DMS153 treated with DMSO at 0.1 percent for 48 hours (cell line): ENCODE measurements around the gene CHST12.
A peak's percentile ranks its signal among the peaks of the same experiment; 100 is the strongest.
"Not testable (repeated sequence)": the region's sequence is repeated elsewhere in the genome, so short reads cannot be mapped to it uniquely, and the experiment has no call there.

ENCODE experiments used
- DNase-seq: peaks from one replicate; lab custom pipeline; 2025; ENCODE audit not compliant: unreplicated experiment; lab: John Stamatoyannopoulos, UW

Gene CHST12

DNA sequence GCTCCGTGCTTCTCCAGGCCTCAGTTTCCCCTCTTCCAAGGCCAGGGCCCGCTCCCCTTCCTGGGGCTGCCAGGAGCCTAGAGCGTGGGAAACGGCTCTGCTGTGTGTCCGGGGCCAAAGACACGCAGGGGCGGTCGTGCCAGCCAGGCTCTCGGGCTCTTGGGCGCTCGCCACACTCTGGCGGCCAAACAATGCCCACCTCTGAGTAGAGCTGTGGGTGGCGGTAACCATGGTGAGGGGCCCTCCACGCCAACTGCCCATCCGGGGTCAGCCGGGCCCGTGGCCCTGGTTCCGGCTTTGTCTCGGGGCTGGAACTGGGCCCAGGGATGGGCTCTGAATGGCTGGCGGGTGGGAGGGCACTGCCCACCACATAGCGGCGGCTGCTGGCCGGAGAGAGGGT lies 56.8 kb downstream of the CHST12 start:
- DNase-seq, result no peak

DNA sequence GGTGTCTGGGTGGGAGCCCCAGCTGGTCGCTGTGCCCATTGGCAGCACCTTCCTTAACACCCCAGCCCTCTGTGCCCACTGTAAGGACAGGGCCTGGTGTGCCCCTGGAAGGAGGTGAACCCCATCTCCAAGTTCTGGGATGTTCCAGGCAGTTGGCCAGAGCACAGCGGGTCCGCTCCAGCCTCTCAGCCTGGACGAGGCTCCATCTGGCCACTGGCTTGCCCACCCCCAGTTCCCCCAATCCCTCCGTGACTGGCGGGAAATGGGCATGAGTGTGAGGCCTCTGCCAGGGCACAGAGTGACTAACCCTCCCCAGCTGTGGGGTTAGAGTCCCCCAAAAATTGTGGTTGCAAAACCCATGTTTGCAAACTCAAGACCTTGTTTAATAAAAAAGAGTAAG lies 57.2 kb downstream of the CHST12 start:
- no peak for DNase-seq

DNA sequence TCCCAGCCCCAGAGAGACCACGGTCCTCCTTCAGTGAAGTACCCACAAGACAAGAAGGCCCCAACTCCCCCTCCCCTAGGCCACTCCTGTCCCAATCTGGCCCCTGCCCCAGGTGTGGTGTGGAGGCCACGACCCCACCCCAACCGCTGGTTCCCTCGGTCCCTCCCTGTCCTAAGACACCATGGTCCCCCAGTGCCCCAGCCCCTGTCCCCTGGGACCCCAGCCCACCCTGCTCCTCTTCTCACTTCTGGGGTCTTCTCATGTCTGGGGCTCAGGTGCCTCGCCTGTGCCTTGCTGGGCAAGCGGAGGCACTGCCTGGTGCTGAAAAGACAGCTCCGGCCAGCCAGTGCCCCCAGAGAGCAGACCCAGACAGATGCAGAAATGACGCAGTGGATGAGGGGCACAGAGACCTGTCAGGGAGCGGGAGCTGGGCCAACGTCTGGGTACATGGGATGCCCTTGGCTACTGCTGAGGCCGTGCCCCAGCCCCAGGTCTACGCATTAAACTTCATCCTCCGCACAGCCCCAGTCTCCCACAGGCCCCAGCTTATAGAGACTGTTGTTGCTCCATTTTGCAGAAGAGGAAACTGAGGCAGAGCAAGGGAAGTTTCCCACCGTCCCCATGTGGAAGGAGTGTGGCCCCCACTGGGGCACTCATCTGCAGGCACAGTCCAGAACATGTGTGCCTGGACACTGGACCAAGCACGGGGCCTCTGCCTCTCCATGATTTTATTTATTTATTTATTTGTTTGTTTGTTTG lies 58.0 kb downstream of the CHST12 start:
- DNase-seq, result no peak

DNA sequence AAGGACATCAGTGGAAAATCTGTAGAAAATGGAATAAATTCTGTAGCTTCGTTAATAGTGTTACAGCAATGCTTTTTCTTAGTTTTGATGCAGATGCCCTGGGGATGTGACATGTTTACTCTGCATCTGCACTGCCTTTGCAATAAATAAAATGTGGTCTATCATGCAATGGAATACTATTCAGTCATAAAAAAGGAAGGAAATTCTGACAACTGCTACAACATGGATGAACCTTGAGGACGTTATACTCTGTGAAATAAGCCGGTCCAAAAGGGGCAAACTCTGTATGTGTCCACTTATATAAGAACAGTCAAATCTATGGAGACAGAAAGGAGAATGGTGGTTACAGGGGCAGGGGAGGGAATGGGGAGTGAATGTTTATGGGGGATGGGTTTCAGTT lies 59.3 kb downstream of the CHST12 start:
- no peak for DNase-seq

DNA sequence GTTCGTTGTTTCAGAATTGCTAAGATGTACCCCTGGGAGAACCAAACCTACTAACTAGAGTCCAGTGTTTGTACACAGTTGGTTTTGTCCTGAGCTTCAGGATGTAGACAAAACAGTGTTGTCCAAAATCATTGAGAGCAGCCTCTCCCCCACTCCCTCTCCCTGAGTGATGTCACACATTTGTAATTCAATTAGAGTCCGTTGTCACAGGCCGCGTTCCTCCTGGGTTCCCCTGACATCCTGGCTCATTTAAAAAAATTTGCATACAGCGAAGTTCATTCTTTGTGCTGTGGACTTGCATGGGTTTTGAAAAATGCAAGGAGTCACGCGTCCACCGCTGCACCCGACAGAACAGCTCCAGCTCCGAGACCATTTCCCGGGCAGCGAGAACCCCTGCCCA lies 62.5 kb downstream of the CHST12 start:
- DNase-seq, result no peak

DNA sequence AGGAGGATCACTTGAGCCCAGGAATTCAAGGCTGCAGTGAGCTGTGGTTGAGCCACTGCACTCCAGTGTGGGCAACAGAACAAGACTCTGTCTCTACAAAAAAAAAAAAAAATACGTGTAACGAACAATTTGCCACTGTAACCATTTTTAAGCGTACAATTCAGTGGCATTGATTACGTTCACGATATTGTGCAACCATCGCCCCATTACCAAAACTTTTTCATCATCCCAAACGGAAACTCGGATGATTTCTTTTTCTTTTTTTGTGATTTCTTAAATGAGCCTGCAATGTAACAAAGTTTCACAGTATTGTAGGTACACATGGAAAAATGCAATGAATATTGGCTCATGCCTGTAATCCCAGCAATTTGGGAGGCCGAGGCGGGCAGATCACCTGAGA lies 63.3 kb downstream of the CHST12 start:
- DNase-seq, result no peak

DNA sequence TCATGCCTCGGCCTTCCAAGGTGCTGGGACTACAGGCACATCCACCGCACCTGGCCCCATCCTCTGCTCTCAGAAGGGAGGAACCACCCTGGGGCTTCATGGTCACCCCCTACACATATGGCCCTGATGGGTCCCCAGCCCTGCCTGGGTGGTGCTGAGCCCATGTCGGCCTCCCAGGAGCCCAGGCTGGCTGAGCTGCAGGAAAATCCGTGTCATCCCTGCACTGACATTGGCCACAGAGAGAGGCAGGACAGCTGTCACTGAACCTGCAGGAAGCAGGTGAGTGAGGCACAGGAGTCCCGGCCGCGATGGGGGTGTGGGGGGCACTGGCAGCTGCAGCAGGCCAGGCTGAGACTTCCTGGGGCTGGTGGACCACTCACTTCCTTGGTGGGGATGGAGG lies 64.8 kb downstream of the CHST12 start:
- DNase-seq, result no peak

DNA sequence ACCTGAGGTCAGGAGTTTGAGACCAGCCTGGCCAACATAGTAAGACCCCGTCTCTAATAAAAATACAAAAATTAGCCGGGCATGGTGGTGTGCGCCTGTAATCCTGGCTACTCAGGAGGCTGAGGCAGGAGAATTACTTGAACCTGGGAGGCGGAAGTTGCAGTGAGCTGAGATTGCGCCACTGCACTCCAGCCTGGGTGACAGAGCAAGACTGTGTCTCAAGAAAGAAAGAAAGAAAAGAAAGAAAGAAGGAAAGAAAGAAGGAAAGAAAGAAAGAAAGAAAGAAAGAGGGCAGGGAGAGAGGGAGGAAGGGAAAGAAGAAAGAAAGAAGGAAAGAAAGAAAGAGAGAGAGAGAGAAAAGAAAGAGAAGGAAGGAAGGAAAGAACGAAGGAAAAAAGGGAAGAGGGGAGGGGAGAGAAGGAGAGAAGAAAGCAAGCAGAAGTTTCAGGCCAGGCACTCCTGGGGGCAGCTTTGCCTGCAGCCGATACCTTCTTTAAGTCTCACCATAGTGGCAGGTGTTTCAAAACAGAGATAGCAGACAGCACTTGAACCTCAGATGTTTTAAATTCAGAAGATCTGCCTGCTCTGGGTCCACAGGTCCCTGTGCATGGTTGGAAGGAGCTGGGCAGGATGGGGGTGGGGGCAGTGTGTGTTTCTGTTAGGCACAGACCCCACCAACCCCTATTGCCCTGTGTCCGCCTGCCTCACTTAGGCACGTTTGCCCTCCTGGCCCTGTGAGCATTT lies 66.2 kb downstream of the CHST12 start:
- not testable (repeated sequence) for DNase-seq

DNA sequence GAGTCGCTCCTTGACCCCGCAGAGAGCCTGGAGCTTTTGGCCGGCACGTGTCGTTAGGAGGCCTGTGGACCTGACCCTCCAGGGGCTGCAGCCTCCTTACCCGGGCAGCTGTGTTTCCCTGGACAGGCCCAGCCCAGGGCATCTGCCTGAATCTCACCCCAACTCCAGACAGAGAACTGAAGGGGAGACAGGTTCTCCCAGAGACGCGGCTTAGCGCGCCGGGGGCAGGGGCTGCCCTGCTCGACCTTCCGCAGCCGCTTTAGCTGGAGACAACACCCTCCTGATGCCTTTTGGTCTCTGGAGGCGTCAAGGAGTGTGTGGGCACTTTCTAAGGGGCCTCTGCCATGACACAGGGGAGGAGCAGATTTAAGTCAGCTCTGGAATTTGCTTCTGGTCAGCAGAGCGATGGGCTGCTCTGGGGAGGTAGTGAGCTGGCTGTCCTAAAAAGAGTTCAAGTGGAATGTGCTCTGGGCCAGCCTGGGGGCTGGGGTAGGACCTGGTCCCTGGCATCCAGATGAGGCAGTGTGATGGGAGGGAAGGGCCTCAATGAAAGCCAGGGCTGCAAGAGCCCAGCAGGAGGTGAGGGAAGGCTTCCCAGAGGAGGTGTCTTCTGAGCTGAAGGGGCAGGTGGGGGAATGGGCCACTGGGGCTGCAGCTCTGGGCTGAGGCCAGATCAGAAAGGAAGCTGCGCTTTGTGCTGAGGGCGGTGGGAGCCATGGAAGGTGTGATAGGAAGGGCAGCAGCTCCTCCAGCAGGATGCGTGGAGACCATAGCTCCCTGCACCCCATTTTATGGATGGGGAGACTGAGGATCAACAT lies 67.0 kb downstream of the CHST12 start:
- no peak for DNase-seq

DNA sequence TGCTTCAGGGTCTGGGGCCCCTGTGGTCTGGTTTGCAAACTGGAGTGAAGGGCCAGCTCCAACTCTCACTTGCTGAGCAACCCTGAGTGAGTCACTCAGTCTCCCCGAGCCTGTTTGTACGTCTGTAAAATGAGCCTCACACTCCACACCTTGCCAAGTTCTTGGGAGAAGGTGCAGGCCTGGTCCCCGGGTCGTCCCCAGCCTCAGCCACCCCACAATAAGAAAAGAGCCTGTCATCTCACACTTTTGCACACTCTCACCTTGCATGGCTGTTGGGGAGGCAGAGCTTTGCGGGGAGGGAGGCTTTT lies 67.6 kb downstream of the CHST12 start:
- DNase-seq, result no peak

DNA sequence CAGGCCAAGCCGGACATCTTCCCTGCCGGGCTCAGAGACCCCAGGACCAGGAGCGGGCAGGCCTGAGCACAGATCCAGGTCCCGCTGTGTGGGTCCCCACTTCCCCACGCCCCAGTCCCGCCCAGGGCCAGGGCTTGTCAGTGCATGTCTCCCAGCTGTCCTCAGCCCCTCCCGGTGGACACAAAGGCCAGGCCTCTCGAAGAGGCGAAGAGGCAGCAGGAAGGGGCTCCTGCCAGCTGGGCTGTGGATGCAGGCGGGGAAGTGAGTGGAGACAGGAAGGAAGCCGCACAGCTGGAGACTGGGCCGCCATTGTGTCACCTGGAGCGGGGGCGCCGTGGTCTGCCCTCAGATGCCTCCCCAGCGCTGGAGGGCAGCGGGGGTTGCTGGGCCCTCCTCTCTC lies 68.0 kb downstream of the CHST12 start:
- DNase-seq, result peak; percentile 94

DNA sequence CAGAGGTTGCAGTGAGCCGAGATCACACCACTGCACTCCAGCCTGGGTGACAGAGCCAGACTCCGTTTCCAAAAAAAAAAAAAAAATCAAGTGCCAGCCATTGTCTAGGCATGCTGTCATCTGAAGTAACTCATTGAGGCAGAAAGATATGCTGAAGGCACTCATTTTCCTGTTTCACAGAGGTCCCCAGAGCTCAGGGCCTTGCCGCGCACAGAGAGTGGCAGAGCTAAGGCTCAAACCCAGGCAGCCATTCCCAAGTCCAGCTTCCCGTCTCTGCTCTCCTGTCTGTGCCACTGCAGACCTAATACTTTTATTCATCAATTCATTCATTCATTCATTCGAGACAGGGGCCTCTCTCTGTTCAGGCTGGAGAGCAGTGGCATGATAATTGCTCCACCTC lies 69.3 kb downstream of the CHST12 start:
- DNase-seq, result no peak

DNA sequence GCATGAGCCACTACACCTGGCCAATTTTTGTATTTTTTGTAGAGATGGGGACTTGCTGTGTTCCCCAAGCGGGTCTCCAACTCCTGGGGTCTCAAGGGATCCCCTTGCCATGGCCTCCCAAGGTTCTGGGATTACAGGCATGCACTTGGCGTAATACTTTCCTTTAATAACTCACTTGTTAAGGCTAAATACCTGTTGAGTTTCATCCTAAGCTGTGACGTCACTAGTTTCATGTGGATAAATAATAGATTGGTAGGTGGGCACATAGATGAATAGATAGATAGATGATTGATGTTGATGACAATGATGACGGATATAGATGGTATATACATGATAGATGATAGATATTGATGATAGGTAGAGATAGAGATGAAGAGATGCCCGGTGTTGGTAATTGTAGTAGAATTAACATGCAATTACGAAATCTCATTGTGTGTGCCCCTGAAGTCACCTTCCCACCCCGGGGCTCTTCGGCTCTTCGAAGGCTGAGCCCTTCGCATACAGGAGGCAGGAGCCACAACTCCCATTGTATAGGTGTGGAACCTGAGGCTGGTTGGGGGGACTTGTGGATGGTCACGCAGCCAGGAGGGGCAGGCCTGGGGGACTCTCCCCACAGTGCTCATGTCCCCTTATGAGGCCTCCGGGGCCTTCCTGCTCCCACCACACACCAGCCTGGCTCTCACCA lies 70.2 kb downstream of the CHST12 start:
- DNase-seq, result no peak

DNA sequence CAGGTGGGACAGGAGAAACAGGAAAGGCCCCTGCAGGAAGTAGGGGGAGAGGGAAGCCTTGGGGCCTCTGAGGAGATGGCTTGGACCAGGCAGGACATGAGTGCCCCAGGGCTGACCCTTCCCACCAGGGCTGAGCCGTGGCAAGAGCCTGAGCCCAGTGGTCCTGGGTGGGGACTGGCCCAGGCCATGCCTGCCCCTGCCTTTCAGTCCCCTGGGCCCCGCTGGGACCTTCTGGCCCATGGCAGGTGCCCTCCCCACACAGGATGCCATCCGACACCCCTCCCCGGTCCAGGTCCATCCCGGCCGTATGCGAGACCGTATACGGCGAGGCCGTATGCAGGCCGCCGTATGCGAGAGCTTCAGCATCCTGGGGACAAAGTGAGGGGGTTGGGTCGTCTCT lies 70.8 kb downstream of the CHST12 start:
- DNase-seq, result no peak

DNA sequence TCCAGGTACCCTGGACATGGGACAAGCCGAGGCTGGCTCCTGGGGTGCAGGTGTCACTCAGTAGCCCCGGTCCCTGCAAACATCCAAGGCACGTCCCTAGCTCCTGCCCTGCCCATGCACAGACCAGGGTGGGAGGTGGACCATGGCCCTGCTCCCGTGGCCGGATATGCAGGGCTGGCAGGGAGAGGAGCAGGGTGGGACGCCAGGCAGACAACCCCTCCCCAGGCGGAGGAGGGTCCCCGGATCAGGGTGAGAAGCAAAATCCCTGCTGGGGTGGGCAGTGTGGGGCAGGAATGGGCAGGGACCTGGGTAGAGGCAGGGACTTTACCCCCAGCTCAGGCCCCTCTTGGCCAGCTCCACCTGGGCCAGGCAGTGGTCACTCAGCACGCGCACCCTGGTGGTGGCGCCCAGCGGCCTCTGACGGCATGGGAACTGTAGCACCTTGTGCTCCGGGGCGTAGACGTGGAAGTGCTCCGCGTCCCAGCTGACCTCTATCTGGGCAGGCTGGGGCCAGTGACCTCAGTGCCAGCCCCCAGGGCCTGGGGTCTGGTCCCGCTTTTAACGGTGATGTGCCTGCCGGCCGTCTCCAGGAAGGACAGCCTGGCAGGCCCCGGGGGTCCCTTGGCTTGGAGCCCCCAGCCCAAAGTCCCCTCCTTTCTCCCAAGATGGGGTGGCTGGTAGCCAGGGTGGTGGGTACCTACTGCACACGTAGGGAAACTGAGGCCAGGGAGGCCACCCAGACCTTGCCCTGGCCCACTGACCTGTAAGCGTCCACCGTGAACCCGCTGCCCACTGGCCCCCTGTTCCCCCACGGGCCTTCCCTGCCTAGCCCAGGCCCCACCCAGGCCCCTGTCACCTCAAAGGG lies 71.6 kb downstream of the CHST12 start:
- DNase-seq, result no peak

DNA sequence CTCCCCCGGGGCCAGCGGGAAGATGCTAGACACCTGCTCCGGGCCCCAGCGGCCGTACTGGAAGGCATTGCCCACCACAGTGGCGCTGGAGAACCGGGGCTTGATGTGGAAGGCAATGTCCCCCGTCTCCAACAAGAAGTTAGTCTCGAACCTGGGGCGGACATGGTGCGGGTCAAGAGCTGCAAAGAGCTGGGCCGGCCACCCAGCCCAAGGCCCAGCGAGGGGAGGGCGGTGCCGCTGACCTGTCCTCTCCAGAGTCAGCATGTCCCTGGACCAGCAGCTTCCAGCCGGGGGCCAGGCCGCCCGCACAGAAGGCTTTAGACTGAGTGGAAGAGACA lies 72.2 kb downstream of the CHST12 start:
- DNase-seq, result no peak

DNA sequence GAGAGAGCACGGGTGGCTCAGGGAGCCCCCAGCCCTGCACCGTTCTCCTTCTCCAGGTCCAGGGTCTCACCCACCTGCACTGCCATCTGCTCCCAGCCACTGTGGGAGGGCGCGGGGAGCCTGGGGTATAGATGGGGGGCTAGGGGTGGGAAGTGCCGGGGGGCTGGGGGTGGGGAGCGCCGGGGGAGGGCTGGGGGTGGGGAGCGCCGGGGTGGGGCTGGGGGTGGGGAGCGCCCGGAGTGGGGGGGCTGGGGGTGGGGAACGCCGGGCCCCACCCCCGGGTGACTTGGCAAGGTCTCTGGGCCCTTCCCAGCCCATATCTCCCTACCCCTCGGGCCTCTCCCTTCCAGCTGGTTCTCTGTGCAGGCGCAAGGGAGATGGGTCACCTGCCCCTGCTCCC lies 72.9 kb downstream of the CHST12 start, which contains the start of gene GRIFIN:
Gene GRIFIN (minus strand): TSS at position 101 of the 400 bp plus-strand sequence. CDS start 15 bp downstream, at position 86.
- DNase-seq, result no peak

DNA sequence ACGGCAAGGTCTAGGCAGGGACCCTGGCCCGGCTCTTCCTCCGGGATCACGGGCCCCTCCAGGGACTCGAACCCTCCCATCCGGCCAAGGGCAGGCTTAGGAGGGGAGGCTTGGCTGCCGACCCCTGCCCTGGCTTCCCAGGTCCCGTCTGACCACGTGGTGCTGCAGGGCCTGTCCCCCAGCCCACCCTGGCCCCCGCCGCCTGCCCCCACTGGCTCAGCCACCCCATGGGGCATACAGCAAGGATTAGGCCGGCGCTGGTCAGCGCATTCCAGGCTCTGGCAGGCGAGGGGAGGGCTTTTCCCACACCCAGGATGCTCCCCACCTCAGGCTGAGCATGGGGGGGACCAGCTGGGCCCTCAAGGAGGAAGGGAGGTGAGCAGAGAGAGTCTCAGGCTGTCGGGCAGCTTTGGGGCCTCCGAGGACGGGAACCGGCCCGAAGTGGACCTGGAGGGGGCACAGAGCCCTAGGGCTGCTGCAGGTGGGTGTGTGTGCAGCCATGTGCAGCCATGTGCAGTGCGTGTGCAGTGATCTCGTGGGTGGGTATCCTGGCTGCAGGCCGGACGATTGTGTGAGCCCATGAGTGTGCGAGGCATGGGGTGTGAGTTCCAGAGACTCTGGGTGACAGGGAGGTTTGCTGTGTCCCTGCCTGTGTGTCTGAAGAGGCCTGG lies 73.5 kb downstream of the CHST12 start:
- no peak for DNase-seq

DNA sequence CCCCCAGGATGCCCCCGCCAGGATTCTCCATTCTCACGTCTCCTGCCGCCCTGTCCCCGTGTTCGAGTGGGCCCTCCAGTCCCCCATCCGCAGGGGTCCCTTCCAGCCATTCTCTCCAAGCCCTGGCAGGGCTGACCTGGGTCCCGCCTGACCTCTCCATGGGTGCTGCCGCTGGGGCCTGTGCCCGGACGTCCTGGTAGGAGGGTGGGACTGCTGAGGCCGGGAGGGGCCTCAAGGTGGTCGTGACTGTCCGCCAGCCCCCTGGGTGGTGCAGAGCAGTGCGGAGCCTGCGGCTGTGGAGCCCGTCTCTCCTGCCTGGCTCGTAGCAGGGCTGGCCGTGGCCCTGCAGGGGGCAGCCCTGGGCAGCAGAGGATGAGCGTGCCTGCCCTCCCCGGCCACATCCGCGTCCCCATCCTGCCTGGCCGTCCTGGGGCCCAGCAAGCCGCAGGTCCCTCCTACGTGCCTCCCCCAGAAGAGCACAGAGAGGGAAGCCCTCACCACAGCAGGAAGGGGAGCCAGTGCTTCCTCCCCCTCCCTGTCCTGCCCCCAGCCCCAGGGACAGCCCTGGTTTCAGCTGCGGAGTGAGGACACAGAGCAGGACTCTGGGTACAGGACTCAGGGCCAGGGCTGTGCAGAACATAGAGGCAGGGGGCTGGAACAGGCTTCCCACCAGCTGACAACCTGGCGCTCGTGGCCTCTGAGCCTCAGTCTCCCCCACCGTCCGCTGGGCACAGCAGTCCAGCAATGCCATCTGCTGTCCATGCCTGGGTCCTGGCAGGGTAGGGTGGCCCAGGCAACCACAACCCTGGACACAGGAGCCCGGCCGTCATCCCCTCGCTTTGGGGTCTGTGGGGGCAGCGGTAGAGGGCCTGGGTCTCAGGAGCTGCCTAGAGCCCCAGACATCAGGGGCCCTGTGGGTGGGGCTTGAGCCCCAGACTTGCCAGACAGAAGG lies 74.3 kb downstream of the CHST12 start:
- DNase-seq, result peak; percentile 69
